Stimulated activated CD8-positive, alpha-beta memory T cell treated with anti-CD3 and anti-CD28 coated beads, Interleukin-4, amount 100 ng/mL, for 4 hours (primary cell): Measurements from ENCODE around the gene DCAF7.

Experiments used
- DNase-seq, 2 donors: peaks; one replicate each; pipeline ENCODE4 v3.0.0-alpha.2; 2020; ENCODE audit warnings: low read depth in 2 of 2, low spot score in 1 of 2

DCAF7 gene

GRCh38 chr17:63524051-63524450 lies 26.2 kb upstream of the DCAF7 start:
- no peak for DNase-seq

GRCh38 chr17:63525190-63525946 lies 24.9 kb upstream of the DCAF7 start:
- DNase-seq, result no peak

GRCh38 chr17:63526861-63527260 lies 23.4 kb upstream of the DCAF7 start:
- no peak for DNase-seq

- no peak for DNase-seq
These were observed 22.1 kb upstream of the DCAF7 start for GRCh38 chr17:63528183-63528582.

- DNase-seq, result no peak
These were observed 20.3 kb upstream of the DCAF7 start for GRCh38 chr17:63529711-63530556.

GRCh38 chr17:63530557-63531021 lies 19.7 kb upstream of the DCAF7 start:
- no peak for DNase-seq

GRCh38 chr17:63531022-63531965 lies 19.0 kb upstream of the DCAF7 start:
- DNase-seq, result no peak

- DNase-seq, result no peak
These were observed 16.7 kb upstream of the DCAF7 start for GRCh38 chr17:63533433-63534077.

- DNase-seq, result no peak
These were observed 16.2 kb upstream of the DCAF7 start for GRCh38 chr17:63534078-63534570.

GRCh38 chr17:63534816-63535455 lies 15.3 kb upstream of the DCAF7 start:
- DNase-seq, result no peak

- no peak for DNase-seq
These were observed 14.6 kb upstream of the DCAF7 start for GRCh38 chr17:63535640-63536039.

- DNase-seq, result no peak
These were observed 13.3 kb upstream of the DCAF7 start for GRCh38 chr17:63537001-63537400.

GRCh38 chr17:63537991-63538692 lies 12.1 kb upstream of the DCAF7 start:
- no peak for DNase-seq

GRCh38 chr17:63538693-63539595 lies 11.3 kb upstream of the DCAF7 start:
- no peak for DNase-seq

- no peak for DNase-seq
These were observed 9.7 kb upstream of the DCAF7 start for GRCh38 chr17:63540590-63540989.

- no peak for DNase-seq
These were observed 8.1 kb upstream of the DCAF7 start for GRCh38 chr17:63542218-63542545.

- DNase-seq, result no peak
These were observed 7.1 kb upstream of the DCAF7 start for GRCh38 chr17:63542942-63543821.
